Lung (tissue), 12 donors: ENCODE measurements around the gene ECE1. TPM values are rescaled to one million over a fixed set of nuclear protein-coding genes. Genes with fewer than 3 reads are reported as not detected.

ENCODE experiments used
- ATAC-seq: fragments of 200-7000 bp; cut with Tn5 transposase; one replicate; pipeline ENCODE4 v1.9.1; 2020; ENCODE audit warnings: moderate number of reproducible peaks; ENCODE audit not compliant: insufficient read depth, low FRiP score
- DNase-seq, 3 donors: peaks; one replicate each; pipeline ENCODE4 v3.0.0-alpha.2; 2013 to 2017
- H3K27ac ChIP-seq, 2 donors: one replicate each; pipeline ENCODE4 v1.5.1; 2013; ENCODE audit warnings: mild to moderate bottlenecking in 2 of 2, moderate library complexity in 2 of 2, control low read depth in 1 of 2, inconsistent platforms in 1 of 2, low read depth in 1 of 2, low read length in 1 of 2
- H3K27me3 ChIP-seq, 3 donors: one replicate each; pipeline ENCODE4 v1.5.1; 2013; ENCODE audit warnings: low read length in 2 of 3; ENCODE audit not compliant: control insufficient read depth in 3 of 3, insufficient read depth in 3 of 3
- H3K36me3 ChIP-seq, 4 donors: one replicate each; pipeline ENCODE4 v1.5.1; 2013; ENCODE audit warnings: low read length in 4 of 4, mild to moderate bottlenecking in 1 of 4, moderate library complexity in 1 of 4; ENCODE audit not compliant: control insufficient read depth in 4 of 4, insufficient read depth in 4 of 4
- H3K4me1 ChIP-seq, 5 donors: one replicate each; pipeline ENCODE4 v1.5.1; 2013; ENCODE audit warnings: low read length in 5 of 5, mild to moderate bottlenecking in 2 of 5, moderate library complexity in 1 of 5; ENCODE audit not compliant: control insufficient read depth in 5 of 5, insufficient read depth in 5 of 5
- H3K4me3 ChIP-seq: one replicate; pipeline ENCODE4 v1.5.1; 2013; ENCODE audit warnings: mild to moderate bottlenecking, control low read depth, moderate library complexity
- H3K9ac ChIP-seq, 2 donors: one replicate each; pipeline ENCODE4 v1.5.1; 2013; ENCODE audit warnings: low read length in 2 of 2, control low read depth in 1 of 2; ENCODE audit not compliant: insufficient read depth in 1 of 2
- H3K9me3 ChIP-seq, 4 donors: one replicate each; pipeline ENCODE4 v1.5.1; 2013; ENCODE audit warnings: low read length in 3 of 4, mild to moderate bottlenecking in 1 of 4, moderate library complexity in 1 of 4; ENCODE audit not compliant: control insufficient read depth in 4 of 4, insufficient read depth in 3 of 4
- WGBS, 2 donors: extraction: QIAGEN DNeasy Blood & Tissue Kit; methylation state at CpG; one replicate each; pipeline ENCODE4 v1.1.7; 2013; 5-methylcytosine and 5-hydroxymethylcytosine counted together
- polyA plus RNA-seq, 2 donors: library from polyadenylated mRNA; stranded (reverse); fragments of 200-250 nt; gene quantifications; one replicate each; pipeline ENCODE4 v1.2.1, GENCODE V29; 2013
- total RNA-seq, 2 donors: library from RNA; depleted of rRNA in 1 of 2; stranded (reverse); fragments of >200 nt in 1 of 2; gene quantifications; one replicate each; pipeline ENCODE4 v1.2.1, GENCODE V29; 2014 to 2021
- TF ChIP-seq, protein P1 (sequence below): IDR thresholded peaks from 2 replicates; pipeline ENCODE4 v1.5.1; 2012; ENCODE audit warnings: mild to moderate bottlenecking; ENCODE audit errors: control extremely low read depth, extremely low read depth
- donor health status: control.
- donor health status: control.
- donor health status: Bipolar disorder and iron deficiency.
- donor health status: healthy.
- donor health status: DM: yes; HTN: yes; CAD: no.

Gene ECE1
- total and polyA plus RNA-seq, 4 donors: 55.7 to 129 (median 105) TPM

DNA sequence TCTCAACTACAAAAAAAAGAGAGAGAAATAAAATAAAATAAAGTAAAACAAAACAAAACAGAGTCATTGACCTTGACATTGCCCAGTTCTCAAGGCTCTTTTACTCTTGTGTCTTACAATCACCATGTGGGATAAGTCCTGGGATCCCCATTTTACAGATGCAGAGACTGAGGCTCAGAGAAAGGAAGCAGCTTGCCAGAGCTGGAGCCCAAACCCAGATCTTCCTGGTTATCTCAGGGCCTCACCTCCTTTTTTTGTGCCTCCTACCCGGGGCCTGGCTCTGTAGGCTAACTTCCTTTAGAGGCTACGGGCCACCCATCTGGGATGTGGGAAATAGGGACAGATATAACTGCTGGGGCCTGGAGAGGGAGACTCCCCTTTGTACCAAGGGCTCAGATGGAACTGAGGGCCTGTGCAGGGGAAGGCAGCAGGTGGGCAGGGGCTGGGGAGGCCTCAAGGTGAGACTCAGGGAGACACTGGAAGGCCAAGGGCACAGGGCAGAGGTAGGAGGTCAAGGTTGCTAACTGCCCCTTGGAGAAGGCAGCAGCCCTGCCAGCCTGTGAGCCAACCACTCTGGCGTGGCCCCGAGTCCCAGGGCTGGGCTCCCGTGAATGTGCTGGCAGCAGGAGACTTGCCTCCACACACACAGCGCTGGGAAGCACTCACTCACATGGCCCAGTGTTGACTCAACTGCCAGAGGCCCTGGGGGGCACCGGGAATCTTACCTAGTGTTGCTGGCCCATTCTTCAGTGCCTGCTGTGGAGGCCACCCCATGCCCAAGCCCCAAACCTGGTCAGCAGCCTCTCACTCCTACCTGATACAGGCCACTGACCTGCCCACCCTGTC is 6.5 kb upstream of the ECE1 start:
- Histone ChIP-seq H3K27ac (peak overlapping the region in 1 of 2 donors; percentile 23), H3K9ac (no peak overlapping the region), H3K4me1 (peaks cover 0 to 20% (median 0%) of the 10 kb centered on the region in 5 donors), H3K9me3 (peaks cover 0 to 2% (median 0%) of the 10 kb centered on the region in 4 donors), H3K27me3 (no peaks in the 10 kb centered on the region), H3K4me3 (no peak overlapping the region), H3K36me3 (no peaks in the 10 kb centered on the region)
- 82 to 89% methylated on average over 7 of the region's 7 CpGs for WGBS, 2 donors
- ATAC-seq (no peak), DNase-seq (no peak)
- TF ChIP-seq, protein P1, sequence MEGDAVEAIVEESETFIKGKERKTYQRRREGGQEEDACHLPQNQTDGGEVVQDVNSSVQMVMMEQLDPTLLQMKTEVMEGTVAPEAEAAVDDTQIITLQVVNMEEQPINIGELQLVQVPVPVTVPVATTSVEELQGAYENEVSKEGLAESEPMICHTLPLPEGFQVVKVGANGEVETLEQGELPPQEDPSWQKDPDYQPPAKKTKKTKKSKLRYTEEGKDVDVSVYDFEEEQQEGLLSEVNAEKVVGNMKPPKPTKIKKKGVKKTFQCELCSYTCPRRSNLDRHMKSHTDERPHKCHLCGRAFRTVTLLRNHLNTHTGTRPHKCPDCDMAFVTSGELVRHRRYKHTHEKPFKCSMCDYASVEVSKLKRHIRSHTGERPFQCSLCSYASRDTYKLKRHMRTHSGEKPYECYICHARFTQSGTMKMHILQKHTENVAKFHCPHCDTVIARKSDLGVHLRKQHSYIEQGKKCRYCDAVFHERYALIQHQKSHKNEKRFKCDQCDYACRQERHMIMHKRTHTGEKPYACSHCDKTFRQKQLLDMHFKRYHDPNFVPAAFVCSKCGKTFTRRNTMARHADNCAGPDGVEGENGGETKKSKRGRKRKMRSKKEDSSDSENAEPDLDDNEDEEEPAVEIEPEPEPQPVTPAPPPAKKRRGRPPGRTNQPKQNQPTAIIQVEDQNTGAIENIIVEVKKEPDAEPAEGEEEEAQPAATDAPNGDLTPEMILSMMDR: no peak

DNA sequence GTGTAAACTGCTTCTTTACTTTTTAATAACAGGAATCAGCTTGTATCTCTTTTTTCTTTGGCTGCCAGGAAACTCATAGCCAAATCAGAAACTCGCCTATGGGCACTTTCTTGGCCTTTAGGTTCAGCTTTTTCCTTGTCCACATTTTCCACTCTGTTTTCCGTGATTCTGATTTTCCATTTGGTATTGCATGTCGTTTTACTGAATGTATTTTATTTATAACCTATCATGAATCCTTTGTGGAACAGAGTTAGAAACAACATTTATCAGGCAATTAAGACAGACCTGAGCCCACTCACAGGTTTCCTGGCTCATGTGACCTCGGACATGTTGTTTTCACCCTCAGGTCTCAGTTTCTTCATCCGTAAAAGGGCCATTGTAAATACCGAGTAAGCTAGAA is 5.3 kb upstream of the ECE1 start:
- Histone ChIP-seq H3K27me3 (no peaks in the 10 kb centered on the region), H3K9ac (no peak overlapping the region), H3K36me3 (no peaks in the 10 kb centered on the region), H3K27ac (no peak overlapping the region), H3K9me3 (no peaks in the 10 kb centered on the region), H3K4me3 (no peak overlapping the region), H3K4me1 (peaks cover 0 to 26% (median 5%) of the 10 kb centered on the region in 5 donors)
- ATAC-seq (no peak), DNase-seq (no peak)
- WGBS, 2 donors: 89 to 96% methylated on average over 6 of the region's 6 CpGs
- TF ChIP-seq, protein P1: no peak

DNA sequence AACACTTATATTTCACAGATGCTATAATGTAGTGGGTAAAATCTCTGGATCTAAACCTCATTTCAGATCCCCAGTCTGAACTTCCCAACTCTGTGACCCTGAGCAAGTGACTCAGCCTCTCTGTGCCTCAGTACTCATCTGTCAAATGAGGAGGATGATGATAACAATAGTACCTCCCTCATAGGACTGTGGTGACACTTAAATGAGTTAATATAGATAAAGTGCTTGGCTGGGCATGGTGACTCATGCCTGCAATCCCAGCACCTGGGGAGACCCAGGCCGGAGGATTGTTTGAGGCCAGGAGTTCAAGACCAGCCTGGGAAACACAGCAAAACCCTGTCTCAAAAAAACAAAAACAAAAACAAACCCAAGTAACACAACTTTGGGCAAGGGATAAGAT is 4.7 kb upstream of the ECE1 start:
- WGBS, 2 donors: 71 to 76% methylated on average over 1 of the region's 1 CpG
- Histone ChIP-seq H3K9me3 (no peaks in the 10 kb centered on the region), H3K9ac (no peak overlapping the region), H3K27ac (peak overlapping the region; percentile 35 to 58), H3K36me3 (no peaks in the 10 kb centered on the region), H3K4me1 (peaks cover 0 to 28% (median 7%) of the 10 kb centered on the region in 5 donors), H3K4me3 (no peak overlapping the region), H3K27me3 (no peaks in the 10 kb centered on the region)
- TF ChIP-seq, protein P1: no peak
- DNase-seq (no peak), ATAC-seq (no peak)
